ENCODE data around the gene UBTD1. TPM values are rescaled to one million over a fixed set of nuclear protein-coding genes. Genes with fewer than 3 reads are reported as not detected.

UBTD1 gene
- total and polyA plus RNA-seq, 10 of the 15 experiments (the other 5 are each of a cell fraction or from before 2014, with no cell fraction given), result 0.04 to 1.5 (median 1.2) TPM; not detected in 1

GRCh38 chr10:97483506-97483905 is 15.2 kb upstream of the UBTD1 start (continued):
- TF ChIP-seq JUND (IDR thresholded peaks at IDR 0.05; ENCODE audit: low read depth, low read length) (no peak), ZBTB11 (CRISPR knock-in tag; IDR thresholded peaks at IDR 0.05) (no peak)

GRCh38 chr10:97483921-97484320 is 14.8 kb upstream of the UBTD1 start:
- no peak for FAIRE-seq
- H3K36me3 ChIP-seq (ENCODE audit: control insufficient read depth in 2 of 2, insufficient read depth in 2 of 2, low read length in 1 of 2), result peaks cover 3 to 12% of the 10 kb centered on the region in 2 experiments; a peak in 3 of 4 replicates
- TF ChIP-seq SUPT20H (IDR thresholded peaks at IDR 0.05; ENCODE audit: borderline replicate concordance, control insufficient read depth, low read depth, low read length) (no peak), USF1 (IDR thresholded peaks at IDR 0.05; ENCODE audit: borderline replicate concordance, extremely low read length, insufficient read depth, low read depth, low read length) (no peak), BCL3 (IDR thresholded peaks at IDR 0.05; ENCODE audit: borderline replicate concordance, insufficient read depth, low read depth, low read length, poor library complexity, severe bottlenecking) (no peak), NRF1 (conservative IDR thresholded peaks at IDR 0.05; ENCODE audit: low read depth, low read length) (no peak), RUNX3 (IDR thresholded peaks at IDR 0.05; ENCODE audit: low read length) (no peak), NFYB (IDR thresholded peaks at IDR 0.05; ENCODE audit: insufficient read depth, low read depth, low read length) (no peak), CREB1 (IDR thresholded peaks at IDR 0.05; ENCODE audit: low read depth) (no peak), RELB (IDR thresholded peaks at IDR 0.05; ENCODE audit: low read depth) (no peak), EGR1 (IDR thresholded peaks at IDR 0.05; ENCODE audit: borderline replicate concordance in 1 of 2, low read depth in 2 of 2, low read length in 2 of 2) (no peak), SREBF2 (IDR thresholded peaks at IDR 0.05; ENCODE audit: low read length) (no peak), NFYA (IDR thresholded peaks at IDR 0.05; ENCODE audit: borderline replicate concordance, low read depth, low read length) (no peak), YBX1 (IDR thresholded peaks at IDR 0.05) (no peak)

More at GRCh38 chr10:97483921-97484320, 14.8 kb upstream of the UBTD1 start:
- Histone ChIP-seq H3K9ac (ENCODE audit: control insufficient read depth, insufficient read depth, low read length) (no peak overlapping the region), H3K27ac (ENCODE audit: control insufficient read depth, insufficient read depth) (no peak overlapping the region), H3K4me2 (ENCODE audit: control insufficient read depth, insufficient read depth) (no peak overlapping the region), H4K20me1 (ENCODE audit: control insufficient read depth, insufficient read depth) (no peaks in the 10 kb centered on the region), H2AFZ (ENCODE audit: control insufficient read depth, low read depth, low read length) (no peak overlapping the region), H3K27me3 (replicated peaks in 1 of 2; ENCODE audit: control insufficient read depth in 2 of 2, insufficient read depth in 2 of 2, low read length in 1 of 2) (no peaks in the 10 kb centered on the region), H3K4me1 (ENCODE audit: control insufficient read depth, insufficient read depth, low read length) (no peaks in the 10 kb centered on the region), H3K9me3 (replicated peaks; ENCODE audit: control insufficient read depth, insufficient read depth, low read length) (no peaks in the 10 kb centered on the region), H3K4me3 (no peak overlapping the region), H3K79me2 (ENCODE audit: control insufficient read depth, insufficient read depth, low read length) (peaks cover 24% of the 10 kb centered on the region)
- ATAC-seq (no peak), DNase-seq (ENCODE audit: low read depth, low spot score) (no peak)
- intact Hi-C loops (cut with micrococcal nuclease; ENCODE audit: unreplicated experiment), result no loop called here
- ChIA-PET RAD21 (ENCODE audit: unreplicated experiment) (no interaction called here), POLR2A (interaction anchor here (0.6 to 1.2 kb wide), 2 partner anchors 26 to 50 kb away, joined by 3 to 4 read pairs; no protein-coding TSS in a partner anchor), SMC1A (ENCODE audit: uncharacterized antibody, unreplicated experiment) (no interaction called here), CTCF (no interaction called here)
- in situ Hi-C loops (cut with MboI), result no loop called here
- 100% methylated on average over 1 of the region's 1 CpG for WGBS (ENCODE audit: insufficient coverage, insufficient replicate concordance, low lambda C conversion rate, missing lambda C conversion rate)
- no TSS peak for BruUV-seq (replicated peaks)

Measured in GM12878 (cell line).